A549 (cell line): ENCODE data around the gene IL12RB2. TPM values are rescaled to one million over a fixed set of nuclear protein-coding genes. Genes with fewer than 3 reads are reported as not detected.
A peak's percentile ranks its signal among the peaks of the same experiment; 100 is the strongest.

Source experiments
- ATAC-seq, 2 experiments: fragments of 200-7000 bp in 1 of 2; fragments of >200 bp in 1 of 2; cut with Nextera tagmentation in 1 of 2; cut with Tn5 transposase in 1 of 2; 3 replicates each; pipeline versions ENCODE4 v1.8.0 to v1.9.1; 2018 to 2020; ENCODE audit warnings: mild to moderate bottlenecking in 1 of 2, moderate library complexity in 1 of 2
- CTCF ChIA-PET: fragments of 300-600 bp; sonication (Branson Sonifier 250); formaldehyde crosslinking; extraction: SDS; loops from one replicate; lab custom pipeline; 2021; ENCODE audit warnings: antibody characterized with exemption, inconsistent platforms; lab: Yijun Ruan, JAX
- POLR2A ChIA-PET: fragments of 350-600 bp; formaldehyde crosslinking; extraction: SDS; loops from one replicate; lab custom pipeline; 2021; ENCODE audit warnings: antibody characterized with exemption, inconsistent platforms; lab: Yijun Ruan, JAX
- DNase-seq, 2 experiments: peaks; one replicate each; pipeline versions ENCODE4 v3.0.0 to v3.0.0-alpha.2; 2011 to 2016; ENCODE audit warnings: low read depth in 1 of 2, low spot score in 1 of 2
- FAIRE-seq: peaks from 2 replicates; lab custom pipeline; 2011; peaks lifted over from hg19 to GRCh38; lab: Jason Lieb, UNC
- H3K27ac ChIP-seq, 2 experiments: fragments of >200 bp; sonication (Bioruptor Twin); formaldehyde crosslinking; 3 replicates each; pipeline ENCODE4 v1.5.1; 2016 to 2017
- H3K4me1 ChIP-seq: fragments of >200 bp; sonication (Bioruptor Twin); formaldehyde crosslinking; 3 replicates; pipeline ENCODE4 v1.6.1; 2016
- H3K4me2 ChIP-seq: fragments of >200 bp; sonication (Bioruptor Twin); formaldehyde crosslinking; 3 replicates; pipeline ENCODE4 v1.6.1; 2016
- H3K4me3 ChIP-seq: fragments of >200 bp; sonication (Bioruptor Twin); formaldehyde crosslinking; 3 replicates; pipeline ENCODE4 v1.5.1; 2016
- H3K9me3 ChIP-seq: fragments of >200 bp; sonication (Bioruptor Twin); formaldehyde crosslinking; 3 replicates; pipeline ENCODE4 v1.6.1; 2016
- CHD2 ChIP-seq: fragments of 150-350 bp; IDR thresholded peaks from 2 replicates; pipeline ENCODE4 v1.6.1; 2014; ENCODE audit warnings: low read length; ENCODE audit not compliant: partially characterized antibody
- CHD4 ChIP-seq: fragments of 200-600 bp; sonication (generic); IDR thresholded peaks from 2 replicates; pipeline ENCODE4 v1.6.1; 2016; ENCODE audit warnings: antibody characterized with exemption, mild to moderate bottlenecking, borderline replicate concordance
- ESRRA ChIP-seq: fragments of 150-350 bp; IDR thresholded peaks from 2 replicates; pipeline ENCODE4 v1.6.1; 2014; ENCODE audit warnings: mild to moderate bottlenecking, low read length, borderline replicate concordance
- FOSB ChIP-seq: fragments of 250-450 bp; sonication (Bioruptor Pico); IDR thresholded peaks from 2 replicates; pipeline ENCODE4 v1.5.0; 2020; ENCODE audit warnings: mild to moderate bottlenecking, moderate library complexity
- HEYL ChIP-seq: fragments of 250-450 bp; sonication (Bioruptor Pico); IDR thresholded peaks from 2 replicates; pipeline ENCODE4 v1.8.0; 2021; ENCODE audit warnings: mild to moderate bottlenecking, moderate library complexity
- HOXB5 ChIP-seq: fragments of 250-450 bp; sonication (Bioruptor Pico); IDR thresholded peaks from 2 replicates; pipeline ENCODE4 v1.5.0; 2020; ENCODE audit warnings: mild to moderate bottlenecking, moderate library complexity
- KDM5A ChIP-seq: fragments of 200-600 bp; sonication (generic); IDR thresholded peaks from 2 replicates; pipeline ENCODE4 v1.6.1; 2016; ENCODE audit warnings: antibody characterized with exemption, mild to moderate bottlenecking
- MAFK ChIP-seq: fragments of 450-650 bp; IDR thresholded peaks from 2 replicates; pipeline ENCODE4 v1.6.1; 2014; ENCODE audit not compliant: partially characterized antibody
- MYC ChIP-seq: IDR thresholded peaks from 2 replicates; pipeline ENCODE4 v1.6.1; 2012; ENCODE audit warnings: mild to moderate bottlenecking, inconsistent platforms, low read length, improper control_type of control experiment, borderline replicate concordance
- NR3C1 ChIP-seq: fragments of >200 bp; sonication (Bioruptor Twin); formaldehyde crosslinking; IDR thresholded peaks from 3 replicates; pipeline ENCODE4 v1.6.1; 2017
- RNF2 ChIP-seq: fragments of 200-600 bp; sonication (generic); IDR thresholded peaks from 2 replicates; pipeline ENCODE4 v1.6.1; 2016; ENCODE audit warnings: low read depth, mild to moderate bottlenecking, antibody characterized with exemption, moderate library complexity, borderline replicate concordance
- SREBF2 ChIP-seq: fragments of 450-650 bp; IDR thresholded peaks from 2 replicates; pipeline ENCODE4 v1.6.1; 2014; ENCODE audit warnings: mild to moderate bottlenecking, moderate library complexity
- WGBS: methylation state at CpG from one replicate; pipeline ENCODE4 v1.1.6; 2017; ENCODE audit errors: missing lambda C conversion rate; 5-methylcytosine and 5-hydroxymethylcytosine counted together
- polyA plus RNA-seq, 4 experiments: library from polyadenylated mRNA; depleted of rRNA in 3 of 4; stranded (reverse); fragments of >200 nt; fragmentation: RNase III in 1 of 4; extraction: RNeasy Plus Mini Kit Qiagen cat#74134 plus additional on column Dnase treatment in 1 of 4; gene quantifications; 2 replicates in 3 of 4; 3 replicates in 1 of 4; pipeline ENCODE4 v1.2.3, GENCODE V29; 2011 to 2017
- TF ChIP-seq, protein P1 (sequence below): fragments of >200 bp; sonication (Bioruptor Twin); formaldehyde crosslinking; IDR thresholded peaks from 3 replicates; pipeline ENCODE4 v1.5.1; 2016
- TF ChIP-seq, protein P2 (sequence below): IDR thresholded peaks from 2 replicates; pipeline ENCODE4 v1.6.1; 2012; ENCODE audit warnings: low read depth, borderline replicate concordance
- TF ChIP-seq, protein P3 (sequence below): fragments of 250-450 bp; sonication (Bioruptor Pico); IDR thresholded peaks from 2 replicates; pipeline ENCODE4 v1.5.0; 2021; ENCODE audit warnings: mild to moderate bottlenecking, moderate library complexity, borderline replicate concordance
- TF ChIP-seq, protein P4 (sequence below): IDR thresholded peaks from 2 replicates; pipeline ENCODE4 v1.6.1; 2012

Gene IL12RB2
- polyA plus RNA-seq, 2 of the 4 experiments (the other 2 are of a cell fraction), result not detected

DNA sequence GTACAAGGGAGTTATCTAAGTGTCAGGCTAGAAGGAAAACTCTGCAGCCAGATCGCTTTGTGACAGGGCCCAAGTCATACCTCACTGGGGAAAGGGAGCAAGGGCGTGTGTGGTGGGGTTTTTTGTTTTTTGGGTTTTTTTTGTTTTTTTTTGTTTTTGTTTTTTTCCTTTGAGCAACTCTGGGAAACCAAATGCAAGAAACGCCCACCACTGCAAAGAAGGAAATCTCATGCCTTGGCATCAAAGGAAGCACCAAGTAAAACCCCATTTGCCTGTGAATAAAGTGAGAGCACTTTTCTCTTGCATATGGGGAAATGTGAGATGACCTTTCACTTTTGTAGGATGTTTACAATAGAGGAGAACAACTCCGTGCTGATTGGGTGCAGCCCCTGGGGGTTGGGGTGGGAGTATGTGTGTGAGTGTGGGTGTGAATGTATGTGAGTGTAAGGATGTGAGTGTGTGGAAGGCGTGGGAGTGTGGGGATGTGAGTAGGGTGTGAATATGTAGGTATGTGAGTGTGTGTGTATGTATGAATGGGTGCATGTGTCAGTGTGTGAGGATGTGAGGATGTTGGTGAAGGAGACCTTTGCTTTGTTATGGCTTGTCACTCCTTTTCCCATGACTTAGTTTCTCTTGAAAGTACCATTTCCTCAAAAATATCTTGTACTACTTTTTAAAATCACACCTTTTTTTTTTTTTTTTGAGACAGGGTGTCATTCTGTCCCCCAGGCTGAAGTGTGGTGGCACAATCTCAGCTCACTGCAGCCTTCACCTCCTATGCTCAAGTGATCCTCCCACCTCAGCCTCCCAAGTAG is 34.6 kb downstream of the IL12RB2 start:
- DNase-seq (no peak), ATAC-seq (no peak), FAIRE-seq (no peak)
- CTCF ChIA-PET, result no interaction called here
- no peaks in the 10 kb centered on the region for H3K9me3 ChIP-seq
- POLR2A ChIA-PET, result no interaction called here
- TF ChIP-seq CHD2 (no peak), RNF2 (no peak), HOXB5 (CRISPR knock-in tag) (no peak), MYC (no peak), HEYL (CRISPR knock-in tag) (no peak), NR3C1 (no peak)
- TF ChIP-seq, protein P1, sequence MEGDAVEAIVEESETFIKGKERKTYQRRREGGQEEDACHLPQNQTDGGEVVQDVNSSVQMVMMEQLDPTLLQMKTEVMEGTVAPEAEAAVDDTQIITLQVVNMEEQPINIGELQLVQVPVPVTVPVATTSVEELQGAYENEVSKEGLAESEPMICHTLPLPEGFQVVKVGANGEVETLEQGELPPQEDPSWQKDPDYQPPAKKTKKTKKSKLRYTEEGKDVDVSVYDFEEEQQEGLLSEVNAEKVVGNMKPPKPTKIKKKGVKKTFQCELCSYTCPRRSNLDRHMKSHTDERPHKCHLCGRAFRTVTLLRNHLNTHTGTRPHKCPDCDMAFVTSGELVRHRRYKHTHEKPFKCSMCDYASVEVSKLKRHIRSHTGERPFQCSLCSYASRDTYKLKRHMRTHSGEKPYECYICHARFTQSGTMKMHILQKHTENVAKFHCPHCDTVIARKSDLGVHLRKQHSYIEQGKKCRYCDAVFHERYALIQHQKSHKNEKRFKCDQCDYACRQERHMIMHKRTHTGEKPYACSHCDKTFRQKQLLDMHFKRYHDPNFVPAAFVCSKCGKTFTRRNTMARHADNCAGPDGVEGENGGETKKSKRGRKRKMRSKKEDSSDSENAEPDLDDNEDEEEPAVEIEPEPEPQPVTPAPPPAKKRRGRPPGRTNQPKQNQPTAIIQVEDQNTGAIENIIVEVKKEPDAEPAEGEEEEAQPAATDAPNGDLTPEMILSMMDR, result no peak
- H3K4me2 ChIP-seq, result no peak overlapping the region
- no peak overlapping the region for H3K4me3 ChIP-seq
- no peak overlapping the region for H3K27ac ChIP-seq
- H3K4me1 ChIP-seq, result no peaks in the 10 kb centered on the region
- 50% methylated on average over 5 of the region's 5 CpGs for WGBS

DNA sequence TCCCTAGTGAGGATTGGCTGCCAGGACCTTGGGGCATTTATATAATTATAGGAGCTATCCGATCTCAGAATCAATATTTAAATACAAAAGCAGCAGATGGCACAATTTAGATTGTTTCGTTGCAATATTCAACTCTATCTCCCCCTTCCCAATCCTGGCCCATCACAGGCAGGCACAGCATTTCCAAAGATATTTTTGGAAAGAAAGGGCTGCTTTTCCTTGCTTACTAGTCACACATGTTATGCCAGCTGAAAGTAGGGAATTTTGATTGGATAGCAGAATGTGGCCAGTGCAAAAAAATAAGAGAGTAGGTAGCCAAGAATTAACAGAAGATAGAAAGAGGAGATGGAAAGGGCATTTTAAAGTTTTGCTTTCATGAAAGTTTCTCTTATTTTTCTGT is 37.9 kb downstream of the IL12RB2 start:
- no peak for TF ChIP-seq FOSB
- TF ChIP-seq CHD4, result no peak
- TF ChIP-seq, protein P2, sequence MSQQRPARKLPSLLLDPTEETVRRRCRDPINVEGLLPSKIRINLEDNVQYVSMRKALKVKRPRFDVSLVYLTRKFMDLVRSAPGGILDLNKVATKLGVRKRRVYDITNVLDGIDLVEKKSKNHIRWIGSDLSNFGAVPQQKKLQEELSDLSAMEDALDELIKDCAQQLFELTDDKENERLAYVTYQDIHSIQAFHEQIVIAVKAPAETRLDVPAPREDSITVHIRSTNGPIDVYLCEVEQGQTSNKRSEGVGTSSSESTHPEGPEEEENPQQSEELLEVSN, result no peak
- TF ChIP-seq, protein P3, sequence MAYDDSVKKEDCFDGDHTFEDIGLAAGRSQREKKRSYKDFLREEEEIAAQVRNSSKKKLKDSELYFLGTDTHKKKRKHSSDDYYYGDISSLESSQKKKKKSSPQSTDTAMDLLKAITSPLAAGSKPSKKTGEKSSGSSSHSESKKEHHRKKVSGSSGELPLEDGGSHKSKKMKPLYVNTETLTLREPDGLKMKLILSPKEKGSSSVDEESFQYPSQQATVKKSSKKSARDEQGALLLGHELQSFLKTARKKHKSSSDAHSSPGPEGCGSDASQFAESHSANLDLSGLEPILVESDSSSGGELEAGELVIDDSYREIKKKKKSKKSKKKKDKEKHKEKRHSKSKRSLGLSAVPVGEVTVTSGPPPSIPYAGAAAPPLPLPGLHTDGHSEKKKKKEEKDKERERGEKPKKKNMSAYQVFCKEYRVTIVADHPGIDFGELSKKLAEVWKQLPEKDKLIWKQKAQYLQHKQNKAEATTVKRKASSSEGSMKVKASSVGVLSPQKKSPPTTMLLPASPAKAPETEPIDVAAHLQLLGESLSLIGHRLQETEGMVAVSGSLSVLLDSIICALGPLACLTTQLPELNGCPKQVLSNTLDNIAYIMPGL, result no peak
- no peak for TF ChIP-seq SREBF2
- TF ChIP-seq, protein P4, sequence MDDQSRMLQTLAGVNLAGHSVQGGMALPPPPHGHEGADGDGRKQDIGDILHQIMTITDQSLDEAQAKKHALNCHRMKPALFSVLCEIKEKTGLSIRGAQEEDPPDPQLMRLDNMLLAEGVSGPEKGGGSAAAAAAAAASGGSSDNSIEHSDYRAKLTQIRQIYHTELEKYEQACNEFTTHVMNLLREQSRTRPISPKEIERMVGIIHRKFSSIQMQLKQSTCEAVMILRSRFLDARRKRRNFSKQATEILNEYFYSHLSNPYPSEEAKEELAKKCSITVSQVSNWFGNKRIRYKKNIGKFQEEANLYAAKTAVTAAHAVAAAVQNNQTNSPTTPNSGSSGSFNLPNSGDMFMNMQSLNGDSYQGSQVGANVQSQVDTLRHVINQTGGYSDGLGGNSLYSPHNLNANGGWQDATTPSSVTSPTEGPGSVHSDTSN, result no peak
- no peak for TF ChIP-seq KDM5A
- no peak for TF ChIP-seq ESRRA
- ChIA-PET POLR2A (no interaction called here), CTCF (interaction anchor here (0.8 to 4.4 kb wide), 3 partner anchors 106 to 421 kb away, joined by 3 to 36 read pairs (median 4); no protein-coding TSS in a partner anchor)

DNA sequence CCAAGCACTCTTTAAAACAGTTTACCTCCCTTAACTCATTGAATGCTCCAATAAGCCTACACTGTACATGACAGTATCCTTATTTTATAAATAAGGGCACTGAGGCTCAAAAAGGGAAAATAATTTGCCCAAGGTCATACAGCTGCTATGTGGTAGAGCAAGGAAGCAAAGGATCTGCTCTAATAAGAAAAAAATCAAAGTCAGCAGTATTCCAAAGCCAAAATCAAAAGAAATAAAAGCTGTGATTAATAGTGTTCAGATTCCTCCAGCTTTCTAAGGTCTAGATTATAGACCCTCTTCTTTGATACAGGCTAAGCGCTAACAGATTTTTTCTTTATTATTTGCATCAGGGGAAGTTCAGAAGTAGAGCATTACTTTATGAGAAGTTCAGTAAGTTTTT is 39.3 kb downstream of the IL12RB2 start:
- CTCF ChIA-PET, result interaction anchor here (1.0 to 4.4 kb wide), 9 partner anchors 11 to 155 kb away, joined by 3 to 36 read pairs (median 4); no protein-coding TSS in a partner anchor
- ATAC-seq, result no peak
- H3K4me2 ChIP-seq, result no peak overlapping the region
- no peak overlapping the region for H3K27ac ChIP-seq
- TF ChIP-seq SREBF2, result no peak
- no peak for TF ChIP-seq CHD2
- peak; percentile 39 for TF ChIP-seq MAFK
- no peaks in the 10 kb centered on the region for H3K9me3 ChIP-seq
- WGBS, result 90% methylated on average over 1 of the region's 1 CpG
- no peak for DNase-seq
- POLR2A ChIA-PET, result no interaction called here
- H3K4me3 ChIP-seq, result no peak overlapping the region
- no peaks in the 10 kb centered on the region for H3K4me1 ChIP-seq
- no peak for FAIRE-seq

More for the DNA sequence above, 37.9 kb downstream of the IL12RB2 start:
- Histone ChIP-seq H3K9me3 (no peaks in the 10 kb centered on the region), H3K27ac (no peak overlapping the region), H3K4me2 (no peak overlapping the region), H3K4me3 (no peak overlapping the region), H3K4me1 (no peaks in the 10 kb centered on the region)
- 16% methylated on average over 2 of the region's 2 CpGs for whole genome bisulfite sequencing
- FAIRE-seq (no peak), DNase-seq (no peak), ATAC-seq (no peak)
